ENCODE results near the gene FHIT.

Gene FHIT

GRCh38 chr3:59885899-59886400 is 1365.3 kb downstream of the FHIT start:
- DNase-seq, result no peak
- Histone ChIP-seq H3K27me3 (no peaks in the 10 kb centered on the region), H3K9me3 (no peaks in the 10 kb centered on the region), H3K27ac (no peak overlapping the region), H3K36me3 (no peaks in the 10 kb centered on the region), H3K4me1 (no peaks in the 10 kb centered on the region), H3K4me3 (no peak overlapping the region)
- no peak for TF ChIP-seq CTCF (IDR thresholded peaks at IDR 0.05)
- intact Hi-C loops (cut with DNase I; ENCODE audit: low total_unique reads), result no loop called here

DNA sequence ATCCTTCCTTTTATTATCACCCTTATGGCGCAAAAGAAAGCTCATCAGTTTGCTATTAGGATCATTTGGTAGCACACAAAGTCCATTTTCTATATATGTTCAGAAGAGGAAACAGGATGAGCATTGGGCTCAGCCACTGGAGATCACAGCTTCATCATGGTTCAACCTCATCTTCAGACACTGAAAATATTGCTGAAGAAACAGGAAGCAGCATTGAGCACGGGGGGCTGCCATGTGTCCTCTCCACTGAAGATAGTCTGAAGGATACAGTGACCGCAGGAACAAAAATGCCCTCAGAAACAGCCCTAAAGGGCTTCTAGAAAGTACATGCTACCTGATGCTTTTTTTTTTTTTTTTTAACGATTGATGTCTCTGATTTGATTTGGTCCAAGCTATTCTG is 1366.2 kb downstream of the FHIT start:
- no peak overlapping the region for H3K4me3 ChIP-seq
- H3K4me1 ChIP-seq, result no peaks in the 10 kb centered on the region
- intact Hi-C loops (cut with DNase I; ENCODE audit: low total_unique reads), result no loop called here
- H3K27ac ChIP-seq, result no peak overlapping the region
- no peak for TF ChIP-seq CTCF (IDR thresholded peaks at IDR 0.05)
- H3K27me3 ChIP-seq, result no peaks in the 10 kb centered on the region
- DNase-seq, result peak in 1 of 2 donors; percentile 59
- H3K36me3 ChIP-seq, result no peaks in the 10 kb centered on the region
- H3K9me3 ChIP-seq, result no peaks in the 10 kb centered on the region

- DNase-seq, result no peak
- no peaks in the 10 kb centered on the region for H3K4me1 ChIP-seq
- no peaks in the 10 kb centered on the region for H3K27me3 ChIP-seq
- no peaks in the 10 kb centered on the region for H3K36me3 ChIP-seq
- no peak overlapping the region for H3K27ac ChIP-seq
- TF ChIP-seq CTCF (IDR thresholded peaks at IDR 0.05), result no peak
- no peaks in the 10 kb centered on the region for H3K9me3 ChIP-seq
- H3K4me3 ChIP-seq, result no peak overlapping the region
- intact Hi-C loops (cut with DNase I; ENCODE audit: low total_unique reads), result no loop called here
Measured at GRCh38 chr3:59884409-59884808, 1366.8 kb downstream of the FHIT start.

DNA sequence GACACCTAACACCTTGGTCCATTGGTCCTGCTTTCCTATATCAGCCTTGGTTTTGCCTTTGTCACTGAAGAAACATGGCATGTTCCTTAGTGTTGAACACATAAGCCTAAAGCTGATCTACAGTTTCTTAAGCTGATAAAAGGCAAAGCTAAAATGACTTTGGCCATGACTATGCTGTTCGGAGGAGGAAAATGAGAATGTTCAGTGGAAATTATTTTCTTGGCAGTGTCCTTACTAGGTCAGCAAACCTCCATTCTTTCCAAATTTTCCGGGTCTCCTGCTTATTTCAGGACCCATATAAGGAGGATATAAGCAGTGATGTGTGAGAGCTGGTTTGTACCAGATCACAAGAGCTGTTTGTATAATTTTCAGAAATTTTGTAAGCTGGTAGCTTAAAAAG is 1368.5 kb downstream of the FHIT start:
- H3K9me3 ChIP-seq, result no peaks in the 10 kb centered on the region
- no peaks in the 10 kb centered on the region for H3K27me3 ChIP-seq
- no peaks in the 10 kb centered on the region for H3K36me3 ChIP-seq
- DNase-seq, result no peak
- no peak overlapping the region for H3K4me3 ChIP-seq
- intact Hi-C loops (cut with DNase I; ENCODE audit: low total_unique reads), result no loop called here
- TF ChIP-seq CTCF (IDR thresholded peaks at IDR 0.05), result no peak
- no peak overlapping the region for H3K27ac ChIP-seq
- peaks cover 0 to 13% (median 0%) of the 10 kb centered on the region in 4 donors for H3K4me1 ChIP-seq

DNA sequence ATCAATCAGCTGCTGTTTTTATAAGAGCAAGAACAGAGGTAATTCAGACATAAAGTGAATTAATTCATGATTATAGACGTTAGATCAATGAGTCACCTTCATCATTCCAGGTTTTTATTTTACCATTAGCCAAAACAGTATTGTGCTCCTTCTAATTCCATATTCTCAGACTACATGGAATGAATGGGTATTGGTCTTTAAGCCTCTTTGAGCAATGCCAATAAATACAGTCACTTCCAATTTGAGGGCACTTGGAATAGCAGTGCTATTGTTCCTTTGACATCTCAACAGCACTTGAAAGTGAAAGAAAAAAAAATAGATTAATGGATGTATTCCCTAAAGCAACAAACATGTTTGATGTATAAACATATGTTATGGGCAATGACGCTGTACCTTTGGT is 1370.5 kb downstream of the FHIT start:
- intact Hi-C loops (cut with DNase I; ENCODE audit: low total_unique reads), result no loop called here
- Histone ChIP-seq H3K27me3 (no peaks in the 10 kb centered on the region), H3K36me3 (no peaks in the 10 kb centered on the region), H3K9me3 (no peaks in the 10 kb centered on the region), H3K4me1 (peaks cover 0 to 13% (median 0%) of the 10 kb centered on the region in 4 donors), H3K27ac (no peak overlapping the region), H3K4me3 (no peak overlapping the region)
- no peak for TF ChIP-seq CTCF (IDR thresholded peaks at IDR 0.05)
- no peak for DNase-seq

DNA sequence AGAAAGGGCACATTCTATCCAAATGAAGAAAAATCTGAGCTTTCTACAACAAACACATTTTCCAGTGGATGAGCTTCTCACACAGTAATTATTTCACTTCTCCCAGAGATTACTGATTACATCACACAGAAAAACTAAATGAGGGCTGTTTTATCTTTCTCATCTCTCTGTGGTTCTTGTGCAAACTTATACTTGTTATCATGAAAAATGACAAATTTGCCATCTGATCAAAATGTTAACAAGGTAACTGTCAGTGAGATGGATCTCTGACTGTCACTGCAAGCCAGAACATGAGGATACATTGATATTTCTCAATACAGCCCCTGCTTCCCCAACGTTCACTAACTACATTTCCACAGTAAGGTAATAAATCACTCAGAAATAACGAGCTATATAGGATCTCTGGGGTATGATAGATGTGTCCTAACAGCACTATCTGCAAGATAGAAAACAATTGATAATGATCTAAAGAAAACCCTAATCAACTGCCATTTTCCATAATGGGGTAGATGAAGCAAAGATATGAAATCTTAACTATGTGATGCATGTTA is 1372.1 kb downstream of the FHIT start:
- intact Hi-C loops (cut with DNase I; ENCODE audit: low total_unique reads), result no loop called here

More for the DNA sequence above, 1372.1 kb downstream of the FHIT start:
- H3K9me3 ChIP-seq, result no peaks in the 10 kb centered on the region
- no peak overlapping the region for H3K27ac ChIP-seq
- no peaks in the 10 kb centered on the region for H3K36me3 ChIP-seq
- TF ChIP-seq CTCF (IDR thresholded peaks at IDR 0.05), result no peak
- H3K27me3 ChIP-seq, result no peaks in the 10 kb centered on the region
- H3K4me1 ChIP-seq, result peaks cover 0 to 13% (median 0%) of the 10 kb centered on the region in 4 donors
- H3K4me3 ChIP-seq, result no peak overlapping the region
- DNase-seq, result no peak

Measured in tibial artery (tissue), 4 donors.